ENCODE measurements around the gene DEFB114.

The DEFB114 gene

GRCh38 chr6:49978332-49979226, 14.6 kb upstream of the DEFB114 start:
- H3K4me3 ChIP-seq (ENCODE audit: low read length) = no peak overlapping the region

GRCh38 chr6:49969605-49970004, 5.6 kb upstream of the DEFB114 start, which contains the start of gene DEFB113:
DEFB113 (minus strand) TSS chr6:49969625; CDS start chr6:49969625, 0 bp downstream.
- Histone ChIP-seq H3K9me3 (ENCODE audit: control insufficient read depth, insufficient read depth, low read length) (no peaks in the 10 kb centered on the region), H3K9me2 (replicated peaks; ENCODE audit: control insufficient read depth, low read length) (no peaks in the 10 kb centered on the region), H3K27ac (ENCODE audit: low read depth, low read length) (no peak within 1 kb of the TSS), H3K36me3 (ENCODE audit: control insufficient read depth, low read length) (no peaks in the 10 kb centered on the region), H3K27me3 (ENCODE audit: control insufficient read depth, low read length) (no peaks in the 10 kb centered on the region), H3F3A (ENCODE audit: control insufficient read depth, insufficient read depth) (no peaks in the 10 kb centered on the region), H3K4me3 (ENCODE audit: low read length) (no peak within 1 kb of the TSS), H3K4me1 (ENCODE audit: control insufficient read depth, low read length) (no peaks in the 10 kb centered on the region), H3K4me2 (ENCODE audit: low read length) (no peak within 1 kb of the TSS), H3K79me2 (ENCODE audit: control insufficient read depth, low read length) (no peaks in the 10 kb centered on the region), H4K20me1 (ENCODE audit: control insufficient read depth, insufficient read depth, low read depth, low read length) (no peaks in the 10 kb centered on the region)
- TF ChIP-seq EZH2phosphoT487 (IDR thresholded peaks at IDR 0.05; ENCODE audit: borderline replicate concordance, low read length) (no peak), CTCF (IDR thresholded peaks at IDR 0.05; ENCODE audit: low read depth, low read length, poor library complexity, severe bottlenecking) (no peak)

More at GRCh38 chr6:49978332-49979226, 14.6 kb upstream of the DEFB114 start:
- Histone ChIP-seq H3F3A (ENCODE audit: control insufficient read depth, insufficient read depth) (no peaks in the 10 kb centered on the region), H3K9me3 (ENCODE audit: control insufficient read depth, insufficient read depth, low read length) (no peaks in the 10 kb centered on the region), H4K20me1 (ENCODE audit: control insufficient read depth, insufficient read depth, low read depth, low read length) (no peaks in the 10 kb centered on the region), H3K9me2 (replicated peaks; ENCODE audit: control insufficient read depth, low read length) (no peaks in the 10 kb centered on the region; the same call in 1 of the 2 replicates), H3K27me3 (ENCODE audit: control insufficient read depth, low read length) (no peaks in the 10 kb centered on the region), H3K4me1 (ENCODE audit: control insufficient read depth, low read length) (no peaks in the 10 kb centered on the region), H3K79me2 (ENCODE audit: control insufficient read depth, low read length) (no peaks in the 10 kb centered on the region), H3K4me2 (ENCODE audit: low read length) (no peak overlapping the region), H3K27ac (ENCODE audit: low read depth, low read length) (no peak overlapping the region), H3K36me3 (ENCODE audit: control insufficient read depth, low read length) (no peaks in the 10 kb centered on the region)
- TF ChIP-seq CTCF (IDR thresholded peaks at IDR 0.05; ENCODE audit: low read depth, low read length, poor library complexity, severe bottlenecking) = no peak
- TF ChIP-seq EZH2phosphoT487 (IDR thresholded peaks at IDR 0.05; ENCODE audit: borderline replicate concordance, low read length) = no peak

GRCh38 chr6:49966823-49967222, 2.9 kb upstream of the DEFB114 start:
- Histone ChIP-seq H3K36me3 (ENCODE audit: control insufficient read depth, low read length) (no peaks in the 10 kb centered on the region), H4K20me1 (ENCODE audit: control insufficient read depth, insufficient read depth, low read depth, low read length) (no peaks in the 10 kb centered on the region), H3K4me3 (ENCODE audit: low read length) (no peak overlapping the region), H3K4me2 (ENCODE audit: low read length) (no peak overlapping the region), H3K4me1 (ENCODE audit: control insufficient read depth, low read length) (no peaks in the 10 kb centered on the region), H3K27ac (ENCODE audit: low read depth, low read length) (no peak overlapping the region), H3F3A (ENCODE audit: control insufficient read depth, insufficient read depth) (no peaks in the 10 kb centered on the region), H3K9me3 (ENCODE audit: control insufficient read depth, insufficient read depth, low read length) (no peaks in the 10 kb centered on the region), H3K9me2 (replicated peaks; ENCODE audit: control insufficient read depth, low read length) (no peaks in the 10 kb centered on the region), H3K27me3 (ENCODE audit: control insufficient read depth, low read length) (no peaks in the 10 kb centered on the region), H3K79me2 (ENCODE audit: control insufficient read depth, low read length) (no peaks in the 10 kb centered on the region)
- no peak for TF ChIP-seq CTCF (IDR thresholded peaks at IDR 0.05; ENCODE audit: low read depth, low read length, poor library complexity, severe bottlenecking)
- TF ChIP-seq EZH2phosphoT487 (IDR thresholded peaks at IDR 0.05; ENCODE audit: borderline replicate concordance, low read length) = no peak
